ENCODE data around the gene GPR22.

GPR22 gene

DNA sequence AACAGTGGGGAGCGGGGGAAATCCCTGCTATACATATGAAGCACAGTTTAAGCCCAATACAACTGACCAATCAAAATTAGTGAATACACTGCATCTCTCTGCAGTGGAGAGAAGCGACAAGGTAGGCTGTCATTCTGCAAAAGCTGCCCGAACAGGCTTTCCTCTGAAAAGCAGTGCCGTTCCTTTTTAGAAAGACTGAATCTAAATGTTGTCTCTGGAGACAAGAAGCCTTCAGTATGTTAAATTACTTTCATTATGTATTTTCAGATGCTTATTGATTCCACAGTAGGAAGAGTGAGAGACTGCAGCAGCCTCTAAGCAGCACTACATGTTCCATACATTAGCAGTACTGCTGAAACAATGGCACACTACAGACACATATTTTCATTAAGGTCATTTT is at the start of gene GPR22:
Gene GPR22, plus strand, starts transcription at position 129 of the 400 bp plus-strand sequence. CDS start 4,004 bp downstream, outside the sequence.
- DNase-seq (ENCODE audit: low spot score), result no peak

DNA sequence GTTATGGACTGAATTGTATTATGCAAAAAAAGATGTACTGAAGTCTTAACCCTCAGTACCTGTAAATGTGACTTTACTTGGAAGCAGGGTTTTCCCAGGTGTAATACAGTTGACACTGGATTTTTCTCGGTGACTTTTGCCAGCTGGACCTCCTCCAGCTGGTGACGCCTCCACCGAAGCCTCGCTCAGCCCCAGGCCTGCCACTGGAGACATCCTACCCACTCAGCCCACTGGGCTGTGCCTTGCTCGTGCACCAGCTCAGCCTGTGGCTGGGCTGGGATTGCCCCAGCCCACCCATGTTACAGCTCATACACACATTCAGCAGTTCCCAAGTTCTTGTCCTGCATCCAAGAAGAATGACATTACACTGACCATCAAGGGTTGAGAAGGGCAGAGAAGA is 42.4 kb upstream of the GPR22 start:
- DNase-seq (ENCODE audit: low spot score), result no peak

DNA sequence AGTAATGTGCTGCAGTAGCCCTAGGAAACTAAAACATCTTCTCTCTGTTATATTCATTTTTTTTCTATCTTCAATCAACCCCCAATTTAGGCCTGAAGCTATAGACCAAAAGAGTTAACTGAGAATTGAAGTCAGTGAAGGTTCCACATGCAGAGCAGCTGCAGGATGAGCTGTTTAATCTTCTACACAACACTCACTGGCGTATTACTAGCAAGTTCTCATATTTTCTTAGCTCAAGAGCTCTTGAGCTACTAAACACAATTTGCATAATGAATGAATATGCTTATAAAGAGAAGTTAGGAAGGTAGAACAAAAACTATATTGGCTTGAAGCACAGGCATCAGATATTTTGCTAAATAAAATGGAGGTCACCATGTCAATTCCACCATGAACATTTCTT is 41.2 kb upstream of the GPR22 start:
- no peak for DNase-seq (ENCODE audit: low spot score)

DNA sequence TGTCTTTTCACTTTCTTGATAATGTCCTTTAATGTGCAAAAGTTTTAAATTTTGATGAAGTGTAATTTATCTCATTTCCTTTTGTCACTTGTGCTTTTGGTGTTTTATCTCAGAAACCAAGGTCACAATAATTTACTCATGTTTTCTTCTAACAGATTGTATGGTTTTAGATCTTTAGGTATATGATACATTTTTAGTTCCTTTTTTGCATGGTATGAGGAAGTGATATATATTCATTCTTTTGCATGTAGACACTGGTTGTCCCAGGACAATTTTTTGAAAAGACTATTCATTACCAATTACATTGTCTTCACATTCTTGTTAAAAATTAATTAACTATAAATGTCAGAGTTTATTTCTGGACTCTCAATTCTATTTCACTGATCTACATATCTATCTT is 39.8 kb upstream of the GPR22 start:
- DNase-seq (ENCODE audit: low spot score), result no peak

DNA sequence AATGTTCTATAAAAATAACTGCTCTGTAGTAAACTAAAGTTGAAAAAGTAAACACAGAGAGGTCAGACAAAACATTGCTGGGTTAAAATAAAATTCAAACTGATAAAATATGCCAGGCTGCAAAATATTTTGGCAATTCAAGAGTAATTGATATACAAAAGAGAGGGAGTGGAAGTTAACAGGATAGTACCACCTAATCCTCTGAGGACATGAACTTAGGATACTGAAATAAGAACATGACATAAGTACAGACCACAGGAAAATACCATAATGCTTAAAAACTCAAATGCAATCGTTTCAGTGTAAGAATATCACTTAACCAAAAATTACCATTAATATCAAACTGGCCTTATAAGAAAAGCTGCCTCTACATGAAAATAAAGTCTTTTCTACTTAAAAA is 37.6 kb upstream of the GPR22 start:
- no peak for DNase-seq (ENCODE audit: low spot score)

GRCh38 chr7:107435749-107436148 is 34.1 kb upstream of the GPR22 start:
- no peak for DNase-seq (ENCODE audit: low spot score)

DNA sequence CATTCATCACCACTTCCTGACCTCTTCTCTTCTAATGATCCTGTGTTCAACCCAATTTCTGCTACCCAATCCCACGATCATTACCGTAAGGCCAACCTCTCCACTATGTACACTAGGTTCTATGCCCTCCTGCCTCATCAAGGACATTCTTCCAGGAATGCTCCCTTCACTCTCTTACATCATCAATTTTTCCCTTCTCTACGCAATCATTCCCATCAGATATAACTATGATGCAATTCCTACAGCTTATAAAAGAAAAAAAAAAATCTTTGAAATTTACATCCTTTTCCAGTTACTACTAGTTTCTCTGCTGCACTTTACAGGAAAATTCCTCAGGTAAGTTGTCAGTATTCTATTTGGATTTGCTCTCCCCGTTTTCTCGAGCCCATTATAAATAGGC is 30.8 kb upstream of the GPR22 start:
- DNase-seq (ENCODE audit: low spot score), result no peak

DNA sequence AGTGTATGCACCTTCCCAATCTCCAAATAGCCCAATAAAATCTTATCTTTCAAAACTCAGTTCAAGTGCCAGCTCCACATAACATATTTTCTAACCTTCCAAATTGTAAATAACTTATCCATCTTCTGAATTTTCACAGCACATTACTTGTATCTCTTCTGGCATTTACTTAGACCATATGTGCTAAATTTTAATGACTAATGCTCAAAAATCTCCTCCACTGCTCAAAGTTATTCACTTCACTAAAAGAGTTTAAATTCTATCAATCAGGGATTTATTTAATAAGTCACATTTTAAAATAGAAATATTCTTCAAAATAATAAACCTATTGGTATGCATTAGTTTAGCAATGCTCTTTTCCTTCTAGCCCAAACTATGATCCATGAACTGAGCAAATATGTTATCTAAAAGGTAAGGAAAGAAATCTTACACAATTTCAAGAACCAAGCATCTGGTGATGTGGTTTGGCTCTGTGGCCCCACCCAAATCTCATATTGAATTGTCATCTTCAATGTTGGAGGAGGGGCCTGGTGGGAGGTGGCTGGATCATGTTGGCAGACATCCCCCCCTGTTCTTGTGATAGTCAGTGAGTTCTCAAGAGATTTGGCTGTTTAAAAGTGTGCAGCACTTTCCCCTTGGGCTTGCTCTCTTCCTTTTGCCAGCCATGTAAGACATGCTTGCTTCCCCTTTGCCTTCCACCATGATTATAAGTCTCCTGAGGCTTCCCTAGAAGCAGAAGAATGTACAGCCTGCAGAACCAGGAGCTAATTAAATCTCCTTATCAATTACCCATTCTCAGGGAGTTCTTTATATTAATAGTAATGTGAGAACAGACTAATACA is 28.1 kb upstream of the GPR22 start:
- DNase-seq (ENCODE audit: low spot score), result no peak

GRCh38 chr7:107442678-107443077 is 27.2 kb upstream of the GPR22 start:
- no peak for DNase-seq (ENCODE audit: low spot score)

- DNase-seq (ENCODE audit: low spot score), result no peak
These were observed 23.3 kb upstream of the GPR22 start for GRCh38 chr7:107446531-107446930.

DNA sequence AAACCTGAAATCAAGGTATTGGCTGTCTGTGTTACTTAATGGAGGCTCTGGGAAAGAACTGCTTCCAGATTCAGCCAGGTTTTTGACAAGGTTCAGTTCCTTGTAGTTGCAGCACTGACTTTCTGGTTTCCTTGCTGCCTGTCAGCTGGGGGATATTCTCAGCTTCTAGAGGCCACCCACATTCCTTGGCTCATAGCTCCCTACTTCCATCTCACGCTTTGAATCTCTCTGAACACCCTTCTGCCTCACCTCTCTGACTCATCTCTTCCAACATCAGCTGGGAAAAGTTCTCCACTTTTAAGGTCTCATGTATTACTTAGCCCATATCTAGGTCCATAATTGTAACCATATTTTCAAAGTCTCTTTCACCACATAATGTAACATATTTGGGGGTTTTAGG is 22.9 kb upstream of the GPR22 start:
- DNase-seq (ENCODE audit: low spot score), result no peak

DNA sequence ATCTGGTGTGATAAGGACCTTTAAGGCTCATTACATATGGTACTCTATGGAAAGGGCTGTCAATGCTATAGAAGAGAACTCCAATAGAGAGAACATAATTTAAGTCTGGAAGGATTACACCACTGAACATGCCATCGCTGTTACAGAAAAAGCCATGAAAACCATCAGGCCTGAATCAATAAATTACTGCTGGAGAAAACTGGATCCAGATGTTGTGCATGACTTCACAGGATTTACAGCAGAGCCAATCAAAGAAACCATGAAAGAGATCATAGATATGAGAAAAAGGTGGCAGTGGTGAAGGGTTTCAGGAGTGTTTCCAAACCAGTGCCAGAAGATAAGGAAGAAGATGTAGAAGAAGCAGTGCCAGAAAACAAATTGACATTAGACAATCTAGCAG is 18.9 kb upstream of the GPR22 start:
- DNase-seq (ENCODE audit: low spot score), result no peak

- DNase-seq (ENCODE audit: low spot score), result no peak
These were observed 16.5 kb upstream of the GPR22 start for GRCh38 chr7:107453388-107453787.

DNA sequence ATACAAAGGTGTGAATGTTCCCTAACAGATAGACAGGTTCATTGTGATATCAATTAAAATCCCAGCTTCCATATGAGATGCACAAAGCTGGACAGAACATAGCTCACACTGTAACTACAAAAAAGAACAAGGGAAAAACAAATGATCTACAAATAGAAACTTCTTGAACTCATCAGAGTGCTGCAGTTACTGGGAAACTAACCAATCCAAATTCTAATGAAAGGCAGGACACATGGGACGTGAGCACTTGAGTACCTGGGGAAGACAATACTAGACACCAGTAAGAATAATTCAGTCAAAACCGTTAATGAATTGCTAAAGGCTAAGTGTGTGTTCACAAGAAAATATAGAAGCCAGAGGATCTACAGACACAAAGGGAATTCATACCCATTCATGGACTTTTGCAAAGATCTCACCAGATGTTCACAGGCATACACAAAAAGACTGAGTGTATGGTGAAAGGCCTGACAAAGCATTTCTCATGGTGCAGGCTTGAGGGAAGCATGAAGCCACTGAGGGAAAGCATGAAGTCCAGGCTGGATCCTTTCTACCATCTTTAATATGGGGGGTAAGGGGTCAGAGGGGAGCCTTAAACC is 7.8 kb upstream of the GPR22 start:
- DNase-seq (ENCODE audit: low spot score), result no peak

DNA sequence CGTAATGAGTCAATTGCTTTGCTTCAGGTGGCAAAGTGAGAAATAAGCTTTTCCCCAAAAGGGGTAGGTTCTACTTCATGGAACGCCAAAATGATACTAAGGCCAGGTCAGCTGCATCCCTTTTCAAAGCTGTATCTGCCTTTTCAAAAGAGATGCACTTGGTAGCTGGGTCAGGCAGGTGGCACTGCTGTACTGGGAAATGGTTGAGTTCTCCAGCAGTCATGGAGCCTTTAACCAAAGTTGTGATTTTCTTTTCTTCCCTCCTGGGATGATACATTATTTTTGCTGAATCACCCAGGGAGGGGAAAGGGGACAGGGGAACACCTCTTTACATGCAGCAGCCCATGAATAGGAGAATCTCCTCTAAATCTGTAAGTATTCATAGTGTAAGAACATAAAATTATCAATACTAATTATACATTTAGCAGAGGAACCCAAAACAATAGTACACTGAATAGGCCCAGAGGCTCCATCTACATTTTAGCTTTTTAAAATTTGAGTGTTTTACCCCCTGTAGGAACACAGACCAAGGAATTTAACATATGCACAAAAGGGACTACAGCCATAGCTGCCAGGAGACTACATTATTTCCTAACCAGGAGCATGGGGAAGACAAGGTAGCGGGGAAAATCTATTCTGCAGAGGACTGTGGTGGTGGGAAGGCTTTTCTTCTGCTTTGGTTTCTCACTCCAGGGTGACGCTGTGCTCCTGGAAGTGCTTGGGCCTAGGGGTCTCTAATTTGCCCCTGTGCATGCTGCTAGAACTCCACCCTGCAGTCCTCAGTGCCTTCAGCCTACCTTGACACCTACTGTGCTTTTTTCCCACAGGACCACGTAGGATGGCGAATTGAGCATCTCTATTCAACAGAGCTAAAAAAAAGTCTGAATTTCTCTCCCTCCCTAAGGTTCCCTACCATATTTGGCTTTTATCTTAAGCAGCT is 6.4 kb upstream of the GPR22 start:
- DNase-seq (ENCODE audit: low spot score), result peak; percentile 76

- DNase-seq (ENCODE audit: low spot score), result no peak
These were observed 5.1 kb upstream of the GPR22 start for GRCh38 chr7:107464666-107465226.

DNA sequence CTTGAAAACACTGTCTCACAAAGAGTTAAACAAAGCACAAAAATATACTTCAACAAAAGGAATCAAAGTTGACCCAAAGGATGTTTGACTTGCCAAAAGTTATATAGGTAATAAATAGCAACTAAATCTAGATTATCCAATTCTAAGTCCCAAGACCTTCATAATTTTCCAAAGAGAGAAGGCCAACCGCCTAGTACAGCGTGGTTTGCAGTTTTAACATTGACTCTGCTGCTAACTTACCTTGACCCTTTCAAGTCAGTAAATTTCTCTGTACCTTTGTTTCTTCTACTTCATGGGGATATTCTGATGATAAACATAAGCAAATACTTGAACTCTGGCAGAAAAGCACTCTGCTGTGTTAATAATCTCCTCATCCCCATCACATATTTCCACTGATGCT is 1.9 kb upstream of the GPR22 start:
- no peak for DNase-seq (ENCODE audit: low spot score)

DNA sequence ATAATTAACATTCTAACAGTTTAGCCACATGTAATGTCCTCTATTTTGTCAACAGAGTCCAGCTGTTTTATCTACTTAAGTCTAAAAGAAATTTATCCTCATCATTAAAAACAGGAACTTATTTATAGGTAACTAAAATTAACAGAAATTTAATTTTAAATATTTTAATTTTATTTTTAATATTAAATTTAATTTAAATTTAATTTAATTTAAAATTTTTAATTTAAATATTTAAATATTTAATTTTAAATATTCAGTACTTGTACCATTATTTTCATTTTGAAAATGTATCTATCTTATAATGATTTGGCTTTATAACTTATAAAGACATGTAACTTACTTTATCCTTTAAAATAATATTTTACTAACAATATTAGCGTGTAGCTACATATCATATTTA is 1.0 kb upstream of the GPR22 start:
- DNase-seq (ENCODE audit: low spot score), result no peak

GRCh38 chr7:107471292-107472070 is 1.6 kb downstream of the GPR22 start:
- DNase-seq (ENCODE audit: low spot score), result no peak

- DNase-seq (ENCODE audit: low spot score), result no peak
These were observed 2.3 kb downstream of the GPR22 start for GRCh38 chr7:107472116-107472515.

DNA sequence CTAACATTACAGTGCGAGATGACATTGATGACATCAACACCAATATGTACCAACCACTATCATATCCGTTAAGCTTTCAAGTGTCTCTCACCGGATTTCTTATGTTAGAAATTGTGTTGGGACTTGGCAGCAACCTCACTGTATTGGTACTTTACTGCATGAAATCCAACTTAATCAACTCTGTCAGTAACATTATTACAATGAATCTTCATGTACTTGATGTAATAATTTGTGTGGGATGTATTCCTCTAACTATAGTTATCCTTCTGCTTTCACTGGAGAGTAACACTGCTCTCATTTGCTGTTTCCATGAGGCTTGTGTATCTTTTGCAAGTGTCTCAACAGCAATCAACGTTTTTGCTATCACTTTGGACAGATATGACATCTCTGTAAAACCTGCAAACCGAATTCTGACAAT is 4.3 kb downstream of the GPR22 start:
- no peak for DNase-seq (ENCODE audit: low spot score)

DNA sequence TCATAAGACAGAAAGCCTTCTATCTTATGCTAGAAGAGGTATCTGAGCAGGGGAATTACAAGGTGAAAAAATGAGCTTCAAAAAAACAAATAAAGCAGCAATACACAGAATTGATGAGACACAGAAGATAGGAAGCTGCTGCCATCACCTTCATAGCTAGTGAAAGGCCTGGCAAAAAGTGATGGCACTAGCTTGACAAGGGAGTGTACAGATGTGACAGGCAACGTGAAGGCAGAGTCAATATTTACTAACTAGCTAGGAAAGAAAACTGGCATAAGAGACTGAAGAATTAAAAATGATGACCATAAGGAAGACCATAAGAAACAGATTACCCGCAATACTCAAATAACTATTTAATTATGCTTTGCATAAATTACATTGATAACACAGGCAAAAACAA is 9.4 kb downstream of the GPR22 start:
- peak; percentile 13 for DNase-seq (ENCODE audit: low spot score)

Data from hematopoietic multipotent progenitor cell treated with erythropoietin and hydrocortisone succinate and interleukin-3 and kit ligand, for 17 days (in vitro differentiated cells).